GM23338 (cell line): ENCODE measurements around the gene ACCS. TPM values are rescaled to one million over a fixed set of nuclear protein-coding genes. Genes with fewer than 3 reads are reported as not detected.

Experiments used
- ATAC-seq: fragments of 200-7000 bp; cut with Tn5 transposase; 3 replicates; pipeline ENCODE4 v1.9.1; 2020
- DNase-seq: peaks from one replicate; pipeline ENCODE4 v3.0.0-alpha.2; 2015; ENCODE audit warnings: low spot score
- H2AFZ ChIP-seq: fragments of 200-600 bp; sonication (generic); 2 replicates; pipeline ENCODE4 v1.8.0; 2016; ENCODE audit warnings: antibody characterized with exemption, mild to moderate bottlenecking, moderate library complexity
- H3F3A ChIP-seq: fragments of 200-600 bp; sonication (generic); replicated peaks from 2 replicates; pipeline ENCODE4 v1.8.0; 2017; ENCODE audit warnings: antibody characterized with exemption, mixed run types, low read depth
- H3K27ac ChIP-seq: fragments of 200-600 bp; sonication (generic); 2 replicates; pipeline ENCODE4 v1.6.1; 2016; ENCODE audit warnings: low read depth
- H3K27me3 ChIP-seq: fragments of 200-600 bp; sonication (generic); 2 replicates; pipeline ENCODE4 v1.8.0; 2016; ENCODE audit warnings: mild to moderate bottlenecking, mixed run types, moderate library complexity; ENCODE audit not compliant: insufficient read depth
- H3K36me3 ChIP-seq: fragments of 200-600 bp; sonication (generic); 2 replicates; pipeline ENCODE4 v1.8.0; 2016; ENCODE audit warnings: mild to moderate bottlenecking; ENCODE audit not compliant: insufficient read depth
- H3K4me1 ChIP-seq: fragments of 200-600 bp; sonication (generic); 2 replicates; pipeline ENCODE4 v1.8.0; 2016; ENCODE audit warnings: mild to moderate bottlenecking, moderate library complexity; ENCODE audit not compliant: insufficient read depth
- H3K4me2 ChIP-seq: fragments of 200-600 bp; sonication (generic); 2 replicates; pipeline ENCODE4 v1.7.1; 2017; ENCODE audit warnings: mixed run types
- H3K4me3 ChIP-seq: fragments of 200-600 bp; sonication (generic); 2 replicates; pipeline ENCODE4 v1.6.1; 2016; ENCODE audit warnings: mixed run types
- H3K79me2 ChIP-seq: fragments of 200-600 bp; sonication (generic); replicated peaks from 2 replicates; pipeline ENCODE4 v1.8.0; 2017; ENCODE audit warnings: mild to moderate bottlenecking; ENCODE audit not compliant: insufficient read depth
- H3K9me2 ChIP-seq: fragments of 200-600 bp; sonication (generic); 2 replicates; pipeline ENCODE4 v1.8.0; 2017; ENCODE audit not compliant: insufficient read depth
- H4K20me1 ChIP-seq: fragments of 200-600 bp; sonication (generic); replicated peaks from 2 replicates; pipeline ENCODE4 v1.8.0; 2017; ENCODE audit warnings: mild to moderate bottlenecking; ENCODE audit not compliant: insufficient read depth
- H3K27ac Mint-ChIP-seq: 2 replicates; pipeline ENCODE4 v1.8.0; 2020; ENCODE audit warnings: inconsistent platforms, mild to moderate bottlenecking, moderate library complexity, mixed read lengths
- H3K27me3 Mint-ChIP-seq: 3 replicates; pipeline ENCODE4 v1.8.0; 2022; ENCODE audit warnings: low read depth, mild to moderate bottlenecking, moderate library complexity, mixed read lengths, inconsistent platforms; ENCODE audit not compliant: insufficient read depth, poor library complexity
- H3K36me3 Mint-ChIP-seq: 3 replicates; pipeline ENCODE4 v1.8.0; 2021; ENCODE audit warnings: low read depth, mild to moderate bottlenecking, inconsistent platforms, moderate library complexity, mixed read lengths
- H3K4me1 Mint-ChIP-seq: 3 replicates; pipeline ENCODE4 v1.8.0; 2020; ENCODE audit warnings: mild to moderate bottlenecking, inconsistent platforms, mixed read lengths
- H3K4me3 Mint-ChIP-seq: 3 replicates; pipeline ENCODE4 v1.8.0; 2021; ENCODE audit warnings: moderate library complexity, mild to moderate bottlenecking, inconsistent platforms, mixed read lengths
- H3K9me3 Mint-ChIP-seq: 3 replicates; pipeline ENCODE4 v1.8.0; 2020; ENCODE audit warnings: moderate library complexity, mild to moderate bottlenecking, inconsistent platforms, mixed read lengths
- CREB1 ChIP-seq: fragments of 250-450 bp; sonication (Bioruptor Pico); IDR thresholded peaks from 2 replicates; pipeline ENCODE4 v1.5.0; 2020; ENCODE audit warnings: low read depth, mild to moderate bottlenecking, moderate library complexity
- EZH2 ChIP-seq: fragments of 200-600 bp; sonication (generic); IDR thresholded peaks from one replicate; pipeline ENCODE4 v1.8.0; 2017; ENCODE audit warnings: antibody characterized with exemption, mild to moderate bottlenecking, low read depth; ENCODE audit not compliant: unreplicated experiment
- JUNB ChIP-seq: IDR thresholded peaks from one replicate; pipeline ENCODE4 v1.6.1; 2016; ENCODE audit warnings: antibody characterized with exemption; ENCODE audit not compliant: unreplicated experiment
- POLR2AphosphoS5 ChIP-seq: IDR thresholded peaks from 2 replicates; pipeline ENCODE4 v1.6.1; 2016; ENCODE audit warnings: antibody characterized with exemption, low read depth
- STAT1 ChIP-seq: IDR thresholded peaks from one replicate; pipeline ENCODE4 v1.6.1; 2016; ENCODE audit warnings: antibody characterized with exemption; ENCODE audit not compliant: unreplicated experiment
- polyA plus RNA-seq: library from polyadenylated mRNA; unstranded; fragments of >200 nt; fragmentation: Nextera tagmentation; extraction: Ambion mirVana; gene quantifications from 2 replicates; pipeline ENCODE4 v1.2.1, GENCODE V29; 2016
- total RNA-seq: library from RNA; depleted of rRNA; stranded (reverse); fragments of >200 nt; shearing (Covaris generic); gene quantifications from 2 replicates; pipeline ENCODE4 v1.2.3, GENCODE V29; 2014
- TF ChIP-seq, protein P1 (sequence below): fragments of 250-450 bp; sonication (Bioruptor Pico); IDR thresholded peaks from 2 replicates; pipeline ENCODE4 v1.5.0; 2020; ENCODE audit warnings: mild to moderate bottlenecking, moderate library complexity
- TF ChIP-seq, protein P2 (sequence below), 2 experiments: fragments of 200-600 bp in 1 of 2; sonication (generic) in 1 of 2; conservative IDR thresholded peaks; 2 replicates each; pipeline versions ENCODE4 v1.5.1 to v1.6.1; 2016 to 2017; ENCODE audit warnings: antibody characterized with exemption in 2 of 2, low read depth in 2 of 2, mild to moderate bottlenecking in 2 of 2, moderate library complexity in 1 of 2

ACCS gene
- total and polyA plus RNA-seq, 2 experiments from 2014 or later, result 3.6 to 6.6 TPM

DNA sequence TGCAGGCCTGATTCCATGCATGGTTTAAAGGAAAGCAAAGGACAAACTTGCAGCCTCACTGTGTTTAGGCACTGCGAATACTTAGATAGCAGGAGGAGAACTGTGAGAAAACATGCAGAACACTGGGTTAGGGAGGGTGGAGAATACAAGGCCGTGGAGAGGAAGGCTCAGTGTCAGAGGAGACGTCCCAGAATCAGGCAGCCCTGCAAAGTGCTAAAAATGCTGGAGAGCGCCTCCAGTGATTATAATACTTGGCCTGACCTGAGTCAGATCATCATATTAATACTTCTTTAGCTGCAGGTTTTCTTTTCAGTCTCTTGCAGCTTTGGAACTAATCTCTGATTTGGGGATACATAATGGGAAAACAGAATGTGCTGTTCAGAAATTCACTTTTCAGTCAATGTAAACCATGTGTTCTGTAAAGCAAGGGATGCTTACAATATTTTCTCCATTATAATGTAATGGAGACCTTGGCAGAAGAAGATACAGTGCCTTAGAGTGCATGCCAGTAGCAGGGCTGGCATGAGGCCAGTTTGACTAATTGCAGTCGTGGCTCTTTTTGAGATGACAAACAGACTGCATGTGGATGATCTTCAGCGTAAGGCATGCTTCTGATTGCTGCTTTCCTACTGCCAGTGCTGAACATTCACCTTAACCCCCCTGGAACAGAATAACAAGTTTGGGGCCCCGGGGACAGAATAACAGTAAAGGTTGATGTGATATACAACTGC lies 46.2 kb downstream of the ACCS start:
- ATAC-seq, result no peak
- Mint-ChIP-seq H3K9me3 (no peaks in the 10 kb centered on the region), H3K4me3 (no peak overlapping the region), H3K4me1 (peaks cover 10% of the 10 kb centered on the region), H3K27ac (no peak overlapping the region), H3K36me3 (peaks cover 15% of the 10 kb centered on the region), H3K27me3 (peaks cover 4% of the 10 kb centered on the region)
- H3K27ac ChIP-seq, result no peak overlapping the region
- H3K4me3 ChIP-seq, result no peak overlapping the region
- no peaks in the 10 kb centered on the region for H3F3A ChIP-seq
- H3K4me2 ChIP-seq, result no peak overlapping the region
- TF ChIP-seq, protein P1, sequence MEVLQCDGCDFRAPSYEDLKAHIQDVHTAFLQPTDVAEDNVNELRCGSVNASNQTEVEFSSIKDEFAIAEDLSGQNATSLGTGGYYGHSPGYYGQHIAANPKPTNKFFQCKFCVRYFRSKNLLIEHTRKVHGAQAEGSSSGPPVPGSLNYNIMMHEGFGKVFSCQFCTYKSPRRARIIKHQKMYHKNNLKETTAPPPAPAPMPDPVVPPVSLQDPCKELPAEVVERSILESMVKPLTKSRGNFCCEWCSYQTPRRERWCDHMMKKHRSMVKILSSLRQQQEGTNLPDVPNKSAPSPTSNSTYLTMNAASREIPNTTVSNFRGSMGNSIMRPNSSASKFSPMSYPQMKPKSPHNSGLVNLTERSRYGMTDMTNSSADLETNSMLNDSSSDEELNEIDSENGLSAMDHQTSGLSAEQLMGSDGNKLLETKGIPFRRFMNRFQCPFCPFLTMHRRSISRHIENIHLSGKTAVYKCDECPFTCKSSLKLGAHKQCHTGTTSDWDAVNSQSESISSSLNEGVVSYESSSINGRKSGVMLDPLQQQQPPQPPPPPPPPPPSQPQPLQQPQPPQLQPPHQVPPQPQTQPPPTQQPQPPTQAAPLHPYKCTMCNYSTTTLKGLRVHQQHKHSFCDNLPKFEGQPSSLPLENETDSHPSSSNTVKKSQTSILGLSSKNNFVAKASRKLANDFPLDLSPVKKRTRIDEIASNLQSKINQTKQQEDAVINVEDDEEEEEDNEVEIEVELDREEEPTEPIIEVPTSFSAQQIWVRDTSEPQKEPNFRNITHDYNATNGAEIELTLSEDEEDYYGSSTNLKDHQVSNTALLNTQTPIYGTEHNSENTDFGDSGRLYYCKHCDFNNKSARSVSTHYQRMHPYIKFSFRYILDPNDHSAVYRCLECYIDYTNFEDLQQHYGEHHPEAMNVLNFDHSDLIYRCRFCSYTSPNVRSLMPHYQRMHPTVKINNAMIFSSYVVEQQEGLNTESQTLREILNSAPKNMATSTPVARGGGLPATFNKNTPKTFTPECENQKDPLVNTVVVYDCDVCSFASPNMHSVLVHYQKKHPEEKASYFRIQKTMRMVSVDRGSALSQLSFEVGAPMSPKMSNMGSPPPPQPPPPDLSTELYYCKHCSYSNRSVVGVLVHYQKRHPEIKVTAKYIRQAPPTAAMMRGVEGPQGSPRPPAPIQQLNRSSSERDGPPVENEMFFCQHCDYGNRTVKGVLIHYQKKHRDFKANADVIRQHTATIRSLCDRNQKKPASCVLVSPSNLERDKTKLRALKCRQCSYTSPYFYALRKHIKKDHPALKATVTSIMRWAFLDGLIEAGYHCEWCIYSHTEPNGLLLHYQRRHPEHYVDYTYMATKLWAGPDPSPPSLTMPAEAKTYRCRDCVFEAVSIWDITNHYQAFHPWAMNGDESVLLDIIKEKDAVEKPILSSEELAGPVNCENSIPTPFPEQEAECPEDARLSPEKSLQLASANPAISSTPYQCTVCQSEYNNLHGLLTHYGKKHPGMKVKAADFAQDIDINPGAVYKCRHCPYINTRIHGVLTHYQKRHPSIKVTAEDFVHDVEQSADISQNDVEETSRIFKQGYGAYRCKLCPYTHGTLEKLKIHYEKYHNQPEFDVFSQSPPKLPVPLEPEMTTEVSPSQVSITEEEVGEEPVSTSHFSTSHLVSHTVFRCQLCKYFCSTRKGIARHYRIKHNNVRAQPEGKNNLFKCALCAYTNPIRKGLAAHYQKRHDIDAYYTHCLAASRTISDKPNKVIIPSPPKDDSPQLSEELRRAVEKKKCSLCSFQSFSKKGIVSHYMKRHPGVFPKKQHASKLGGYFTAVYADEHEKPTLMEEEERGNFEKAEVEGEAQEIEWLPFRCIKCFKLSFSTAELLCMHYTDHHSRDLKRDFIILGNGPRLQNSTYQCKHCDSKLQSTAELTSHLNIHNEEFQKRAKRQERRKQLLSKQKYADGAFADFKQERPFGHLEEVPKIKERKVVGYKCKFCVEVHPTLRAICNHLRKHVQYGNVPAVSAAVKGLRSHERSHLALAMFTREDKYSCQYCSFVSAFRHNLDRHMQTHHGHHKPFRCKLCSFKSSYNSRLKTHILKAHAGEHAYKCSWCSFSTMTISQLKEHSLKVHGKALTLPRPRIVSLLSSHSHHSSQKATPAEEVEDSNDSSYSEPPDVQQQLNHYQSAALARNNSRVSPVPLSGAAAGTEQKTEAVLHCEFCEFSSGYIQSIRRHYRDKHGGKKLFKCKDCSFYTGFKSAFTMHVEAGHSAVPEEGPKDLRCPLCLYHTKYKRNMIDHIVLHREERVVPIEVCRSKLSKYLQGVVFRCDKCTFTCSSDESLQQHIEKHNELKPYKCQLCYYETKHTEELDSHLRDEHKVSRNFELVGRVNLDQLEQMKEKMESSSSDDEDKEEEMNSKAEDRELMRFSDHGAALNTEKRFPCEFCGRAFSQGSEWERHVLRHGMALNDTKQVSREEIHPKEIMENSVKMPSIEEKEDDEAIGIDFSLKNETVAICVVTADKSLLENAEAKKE, result no peak
- no peak for TF ChIP-seq POLR2AphosphoS5
- TF ChIP-seq CREB1, result no peak
- no peak for TF ChIP-seq EZH2
- H2AFZ ChIP-seq, result no peak overlapping the region
- H3K27me3 ChIP-seq, result no peaks in the 10 kb centered on the region
- no peak for DNase-seq
- no peaks in the 10 kb centered on the region for H3K79me2 ChIP-seq
- no peaks in the 10 kb centered on the region for H3K9me2 ChIP-seq
- H4K20me1 ChIP-seq, result no peaks in the 10 kb centered on the region; the same call in none of the 2 replicates
- H3K36me3 ChIP-seq, result 0 out of 2 replicates have a peak, but pooled peaks cover 4% of the 10 kb centered on the region
- H3K4me1 ChIP-seq, result no peaks in the 10 kb centered on the region

DNA sequence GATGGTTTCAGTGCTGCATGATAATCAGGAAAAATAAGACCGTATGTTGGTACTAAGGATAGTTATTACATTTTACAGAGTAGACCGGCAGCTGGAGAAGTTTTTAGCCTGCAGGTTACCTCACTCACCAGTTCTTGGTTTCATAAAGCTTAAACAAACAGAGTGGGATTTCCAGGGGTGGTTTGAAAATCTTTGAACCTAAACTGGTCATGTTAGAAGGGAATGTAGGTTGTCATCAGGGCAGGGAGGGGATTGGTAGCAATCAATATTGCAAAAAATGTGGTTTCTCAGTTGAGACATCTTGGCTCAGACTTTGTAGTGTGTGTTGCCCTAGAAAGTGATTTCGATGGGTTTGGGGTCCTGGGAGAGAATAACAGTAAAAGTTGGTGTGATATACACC lies 46.9 kb downstream of the ACCS start:
- no peak overlapping the region for H3K4me3 Mint-ChIP-seq
- no peak for TF ChIP-seq STAT1
- TF ChIP-seq, protein P2, sequence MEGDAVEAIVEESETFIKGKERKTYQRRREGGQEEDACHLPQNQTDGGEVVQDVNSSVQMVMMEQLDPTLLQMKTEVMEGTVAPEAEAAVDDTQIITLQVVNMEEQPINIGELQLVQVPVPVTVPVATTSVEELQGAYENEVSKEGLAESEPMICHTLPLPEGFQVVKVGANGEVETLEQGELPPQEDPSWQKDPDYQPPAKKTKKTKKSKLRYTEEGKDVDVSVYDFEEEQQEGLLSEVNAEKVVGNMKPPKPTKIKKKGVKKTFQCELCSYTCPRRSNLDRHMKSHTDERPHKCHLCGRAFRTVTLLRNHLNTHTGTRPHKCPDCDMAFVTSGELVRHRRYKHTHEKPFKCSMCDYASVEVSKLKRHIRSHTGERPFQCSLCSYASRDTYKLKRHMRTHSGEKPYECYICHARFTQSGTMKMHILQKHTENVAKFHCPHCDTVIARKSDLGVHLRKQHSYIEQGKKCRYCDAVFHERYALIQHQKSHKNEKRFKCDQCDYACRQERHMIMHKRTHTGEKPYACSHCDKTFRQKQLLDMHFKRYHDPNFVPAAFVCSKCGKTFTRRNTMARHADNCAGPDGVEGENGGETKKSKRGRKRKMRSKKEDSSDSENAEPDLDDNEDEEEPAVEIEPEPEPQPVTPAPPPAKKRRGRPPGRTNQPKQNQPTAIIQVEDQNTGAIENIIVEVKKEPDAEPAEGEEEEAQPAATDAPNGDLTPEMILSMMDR (conservative IDR thresholded peaks at IDR 0.05; ENCODE audit: low read depth in 2 of 2), result no peak
- TF ChIP-seq JUNB, result no peak

More for the DNA sequence above, 46.9 kb downstream of the ACCS start:
- no peaks in the 10 kb centered on the region for H3F3A ChIP-seq
- no peak for ATAC-seq
- H3K9me2 ChIP-seq, result no peaks in the 10 kb centered on the region
- Mint-ChIP-seq H3K36me3 (peaks cover 15% of the 10 kb centered on the region), H3K4me1 (peaks cover 10% of the 10 kb centered on the region), H3K9me3 (no peaks in the 10 kb centered on the region), H3K27ac (no peak overlapping the region), H3K27me3 (peaks cover 4% of the 10 kb centered on the region)
- no peaks in the 10 kb centered on the region; the same call in none of the 2 replicates for H4K20me1 ChIP-seq
- no peak overlapping the region for H3K27ac ChIP-seq
- no peaks in the 10 kb centered on the region for H3K4me1 ChIP-seq
- H3K79me2 ChIP-seq, result no peaks in the 10 kb centered on the region
- no peaks in the 10 kb centered on the region for H3K27me3 ChIP-seq
- 0 out of 2 replicates have a peak, but pooled peaks cover 4% of the 10 kb centered on the region for H3K36me3 ChIP-seq
- H3K4me3 ChIP-seq, result no peak overlapping the region
- DNase-seq, result no peak
- H2AFZ ChIP-seq, result no peak overlapping the region
- H3K4me2 ChIP-seq, result no peak overlapping the region
